ENCODE data around the gene NTM. TPM values are rescaled to one million over a fixed set of nuclear protein-coding genes. Genes with fewer than 3 reads are reported as not detected.

Gene NTM
- total RNA-seq, 1 donor from 2014 or later, result 82.7 TPM

DNA sequence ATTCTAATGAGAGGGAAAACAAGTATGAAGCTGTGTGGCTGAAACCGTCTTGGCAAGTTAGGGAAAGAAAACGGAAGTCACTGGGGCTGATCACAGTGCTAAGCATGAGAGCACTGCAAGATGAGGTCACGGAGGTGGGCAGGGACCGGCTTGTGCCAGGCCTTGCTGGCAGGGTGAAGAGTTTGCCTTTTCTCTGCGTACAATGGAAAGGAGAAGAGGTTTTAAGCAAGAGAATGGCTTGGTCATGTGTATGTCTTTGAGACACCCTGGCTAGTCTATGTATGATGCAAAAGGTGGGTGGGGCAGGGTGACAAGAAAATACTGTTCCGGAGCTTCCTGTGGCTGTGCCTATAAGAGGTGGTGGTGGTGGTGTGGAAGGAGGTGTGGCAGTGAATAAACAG is 567.9 kb downstream of the NTM start:
- H3K27ac Mint-ChIP-seq (ENCODE audit: unreplicated experiment), result peak overlapping the region; percentile 33

DNA sequence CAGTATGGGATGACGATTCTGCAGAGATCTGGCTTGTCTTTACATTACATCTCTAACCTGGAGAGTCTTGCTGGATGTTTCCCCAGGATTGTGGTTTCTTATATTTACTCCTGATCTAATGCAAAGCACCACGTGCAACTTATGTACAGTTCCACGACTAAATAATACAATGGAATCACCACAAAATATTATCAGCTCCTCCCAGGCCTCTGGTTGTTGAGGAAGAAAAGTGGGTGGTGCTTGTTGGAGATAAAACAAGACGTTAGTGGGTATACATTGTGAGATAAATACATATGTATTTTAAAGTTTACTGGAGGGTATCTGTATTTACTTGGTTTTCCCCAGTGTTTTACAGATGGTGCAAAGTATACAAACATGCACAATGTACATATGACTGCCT is 569.7 kb downstream of the NTM start:
- H3K27me3 Mint-ChIP-seq (ENCODE audit: unreplicated experiment), result no peaks in the 10 kb centered on the region
- no peaks in the 10 kb centered on the region for H3K36me3 Mint-ChIP-seq (ENCODE audit: unreplicated experiment)
- H3K9me3 Mint-ChIP-seq (ENCODE audit: unreplicated experiment), result no peaks in the 10 kb centered on the region
- no peak overlapping the region for H3K4me3 Mint-ChIP-seq (ENCODE audit: unreplicated experiment)
- no peak for DNase-seq (ENCODE audit: extremely low spot score, unreplicated experiment)
- TF ChIP-seq, protein P1, sequence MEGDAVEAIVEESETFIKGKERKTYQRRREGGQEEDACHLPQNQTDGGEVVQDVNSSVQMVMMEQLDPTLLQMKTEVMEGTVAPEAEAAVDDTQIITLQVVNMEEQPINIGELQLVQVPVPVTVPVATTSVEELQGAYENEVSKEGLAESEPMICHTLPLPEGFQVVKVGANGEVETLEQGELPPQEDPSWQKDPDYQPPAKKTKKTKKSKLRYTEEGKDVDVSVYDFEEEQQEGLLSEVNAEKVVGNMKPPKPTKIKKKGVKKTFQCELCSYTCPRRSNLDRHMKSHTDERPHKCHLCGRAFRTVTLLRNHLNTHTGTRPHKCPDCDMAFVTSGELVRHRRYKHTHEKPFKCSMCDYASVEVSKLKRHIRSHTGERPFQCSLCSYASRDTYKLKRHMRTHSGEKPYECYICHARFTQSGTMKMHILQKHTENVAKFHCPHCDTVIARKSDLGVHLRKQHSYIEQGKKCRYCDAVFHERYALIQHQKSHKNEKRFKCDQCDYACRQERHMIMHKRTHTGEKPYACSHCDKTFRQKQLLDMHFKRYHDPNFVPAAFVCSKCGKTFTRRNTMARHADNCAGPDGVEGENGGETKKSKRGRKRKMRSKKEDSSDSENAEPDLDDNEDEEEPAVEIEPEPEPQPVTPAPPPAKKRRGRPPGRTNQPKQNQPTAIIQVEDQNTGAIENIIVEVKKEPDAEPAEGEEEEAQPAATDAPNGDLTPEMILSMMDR (IDR thresholded peaks at IDR 0.05), result no peak
- H3K4me1 Mint-ChIP-seq (ENCODE audit: unreplicated experiment), result peaks cover 7% of the 10 kb centered on the region
- H3K27ac Mint-ChIP-seq (ENCODE audit: unreplicated experiment), result no peak overlapping the region

More for the DNA sequence above, 567.9 kb downstream of the NTM start:
- Mint-ChIP-seq H3K27me3 (ENCODE audit: unreplicated experiment) (no peaks in the 10 kb centered on the region), H3K36me3 (ENCODE audit: unreplicated experiment) (no peaks in the 10 kb centered on the region), H3K4me3 (ENCODE audit: unreplicated experiment) (no peak overlapping the region), H3K4me1 (ENCODE audit: unreplicated experiment) (peaks cover 4% of the 10 kb centered on the region), H3K9me3 (ENCODE audit: unreplicated experiment) (no peaks in the 10 kb centered on the region)
- TF ChIP-seq, protein P1 (IDR thresholded peaks at IDR 0.05), result no peak
- no peak for DNase-seq (ENCODE audit: extremely low spot score, unreplicated experiment)

DNA sequence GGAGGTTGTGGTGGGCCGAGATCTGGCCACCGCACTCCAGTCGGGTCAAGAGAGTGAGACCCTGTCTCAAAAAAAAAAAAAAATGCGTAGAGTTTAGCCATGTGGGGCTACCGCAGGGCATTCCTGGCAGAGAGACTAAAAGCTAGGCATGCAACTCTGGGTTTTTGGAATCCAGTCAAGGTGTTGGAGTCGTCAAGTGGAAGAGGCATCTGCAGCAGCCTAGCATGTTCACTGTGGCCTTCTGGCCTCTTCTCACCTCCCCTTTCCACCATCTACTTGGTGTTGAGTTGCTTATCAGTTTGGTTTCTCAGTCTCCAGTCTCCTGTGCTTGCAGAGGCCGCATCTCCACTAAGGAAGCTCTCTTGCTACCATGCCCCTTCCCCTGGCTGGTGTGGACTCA is 572.5 kb downstream of the NTM start:
- DNase-seq (ENCODE audit: extremely low spot score, unreplicated experiment), result no peak
- Mint-ChIP-seq H3K4me3 (ENCODE audit: unreplicated experiment) (no peak overlapping the region), H3K27ac (ENCODE audit: unreplicated experiment) (no peak overlapping the region), H3K4me1 (ENCODE audit: unreplicated experiment) (peaks cover 7% of the 10 kb centered on the region), H3K27me3 (ENCODE audit: unreplicated experiment) (no peaks in the 10 kb centered on the region), H3K9me3 (ENCODE audit: unreplicated experiment) (no peaks in the 10 kb centered on the region), H3K36me3 (ENCODE audit: unreplicated experiment) (no peaks in the 10 kb centered on the region)
- TF ChIP-seq, protein P1 (IDR thresholded peaks at IDR 0.05), result no peak

DNA sequence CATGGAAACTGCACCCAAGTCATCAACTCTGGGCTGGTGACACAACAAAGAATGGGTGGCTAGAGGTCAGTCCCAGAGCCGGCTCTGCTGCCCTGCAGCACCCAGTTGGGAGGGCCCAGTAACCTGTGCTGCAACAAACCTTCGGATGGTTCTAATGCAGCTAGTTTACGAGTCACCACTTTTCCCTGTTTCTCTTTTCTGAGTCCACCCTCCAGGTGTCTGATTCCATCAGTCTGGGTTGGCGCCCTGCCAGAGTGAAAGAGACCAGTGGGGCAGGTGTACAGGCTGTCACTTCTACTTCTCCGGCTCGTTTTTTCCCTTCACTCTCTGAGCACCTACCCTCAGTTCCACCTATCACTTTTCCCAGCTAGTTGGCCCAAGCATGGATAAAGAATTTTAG is 572.9 kb downstream of the NTM start:
- Mint-ChIP-seq H3K36me3 (ENCODE audit: unreplicated experiment) (no peaks in the 10 kb centered on the region), H3K9me3 (ENCODE audit: unreplicated experiment) (no peaks in the 10 kb centered on the region), H3K27ac (ENCODE audit: unreplicated experiment) (no peak overlapping the region), H3K4me1 (ENCODE audit: unreplicated experiment) (peaks cover 4% of the 10 kb centered on the region), H3K27me3 (ENCODE audit: unreplicated experiment) (no peaks in the 10 kb centered on the region), H3K4me3 (ENCODE audit: unreplicated experiment) (no peak overlapping the region)
- DNase-seq (ENCODE audit: extremely low spot score, unreplicated experiment), result no peak
- TF ChIP-seq, protein P1 (IDR thresholded peaks at IDR 0.05), result no peak

DNA sequence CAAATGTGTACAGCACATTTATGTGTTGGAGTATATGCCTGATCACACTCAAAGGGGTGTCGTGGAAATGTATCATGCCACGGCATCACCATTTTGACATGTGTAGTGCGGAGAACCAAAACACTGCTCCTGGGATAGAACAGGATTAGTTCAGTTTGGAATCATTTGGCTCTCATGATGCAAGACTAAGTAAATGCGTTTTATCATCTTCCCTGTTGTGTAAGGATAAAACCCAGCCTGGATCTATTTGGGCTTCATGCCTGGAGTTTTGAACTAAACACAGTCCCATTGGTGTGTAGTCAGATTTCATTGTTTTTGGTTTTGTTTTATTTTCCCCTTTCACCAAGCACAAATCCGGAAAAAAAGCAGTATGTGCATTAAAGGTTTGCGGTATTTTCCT is 574.3 kb downstream of the NTM start:
- no peaks in the 10 kb centered on the region for H3K27me3 Mint-ChIP-seq (ENCODE audit: unreplicated experiment)
- peaks cover 3% of the 10 kb centered on the region for H3K4me1 Mint-ChIP-seq (ENCODE audit: unreplicated experiment)
- no peaks in the 10 kb centered on the region for H3K9me3 Mint-ChIP-seq (ENCODE audit: unreplicated experiment)
- no peak overlapping the region for H3K4me3 Mint-ChIP-seq (ENCODE audit: unreplicated experiment)
- no peak for DNase-seq (ENCODE audit: extremely low spot score, unreplicated experiment)
- no peaks in the 10 kb centered on the region for H3K36me3 Mint-ChIP-seq (ENCODE audit: unreplicated experiment)
- no peak overlapping the region for H3K27ac Mint-ChIP-seq (ENCODE audit: unreplicated experiment)
- TF ChIP-seq, protein P1 (IDR thresholded peaks at IDR 0.05), result no peak

Data from osteocyte (in vitro differentiated cells).